Adrenal gland (tissue), 12 donors: ENCODE results near the gene TBC1D22A. TPM values are rescaled to one million over a fixed set of nuclear protein-coding genes. Genes with fewer than 3 reads are reported as not detected.

Source experiments
- DNase-seq, 7 donors: peaks; one replicate each; pipeline ENCODE4 v3.0.0-alpha.2; 2019 to 2020
- H3K27ac ChIP-seq, 5 donors: fragments of 200-600 bp; sonication (generic) in 4 of 5; 1 replicate in 3 of 5; 2 replicates in 2 of 5; pipeline versions ENCODE4 v1.5.1 to v1.8.0; 2016 to 2020; ENCODE audit warnings: mild to moderate bottlenecking in 1 of 5
- H3K27me3 ChIP-seq: fragments of 200-600 bp; 2 replicates; pipeline ENCODE4 v1.8.0; 2021
- H3K36me3 ChIP-seq, 2 donors: fragments of 200-600 bp; replicated peaks in 1 of 2; 1 replicate in 1 of 2; 2 replicates in 1 of 2; pipeline versions ENCODE4 v1.5.1 to v1.8.0; 2018 to 2022
- H3K4me1 ChIP-seq, 2 donors: fragments of 200-600 bp; replicated peaks in 1 of 2; 1 replicate in 1 of 2; 2 replicates in 1 of 2; pipeline versions ENCODE4 v1.5.1 to v1.8.0; 2018 to 2021
- H3K4me3 ChIP-seq, 4 donors: fragments of 200-600 bp; sonication (generic) in 3 of 4; one replicate each; pipeline ENCODE4 v1.5.1; 2016 to 2018
- H3K9me3 ChIP-seq, 3 donors: fragments of 200-600 bp; sonication (generic) in 1 of 3; replicated peaks in 1 of 3; 1 replicate in 2 of 3; 2 replicates in 1 of 3; pipeline versions ENCODE4 v1.5.1 to v1.8.0; 2016 to 2021
- POLR2A ChIP-seq, 2 donors: fragments of 450-650 bp; IDR thresholded peaks; one replicate each; pipeline ENCODE4 v1.6.1; 2017; ENCODE audit warnings: antibody characterized with exemption in 2 of 2, mild to moderate bottlenecking in 2 of 2, moderate library complexity in 1 of 2
- WGBS, 4 donors: extraction: QIAGEN DNeasy Blood & Tissue Kit in 2 of 4; methylation state at CpG; one replicate each; pipeline versions ENCODE4 v1.1.5 to v1.1.7; 2013 to 2017; 5-methylcytosine and 5-hydroxymethylcytosine counted together
- intact Hi-C, 2 donors: fragments of 100-400 bp; cut with DNase I; formaldehyde crosslinking; loops; one replicate each; pipeline versions ENCODE4 v1.14.1 to v1.15.0; 2022 to 2023
- polyA plus RNA-seq, 3 donors: library from polyadenylated mRNA; stranded (reverse); fragments of 200-250 nt in 2 of 3; fragments of 350-450 nt in 1 of 3; fragmentation: Illumina TruSeq in 1 of 3; extraction: RNeasy Lipid Tissue Mini Kit (QIAGEN cat#74804) in 1 of 3; gene quantifications; one replicate each; pipeline ENCODE4 v1.2.3, GENCODE V29; 2013 to 2014
- total RNA-seq, 9 donors: library from RNA; depleted of rRNA in 4 of 9; stranded (reverse); fragments of >200 nt in 4 of 9; fragments of 120-200 nt in 1 of 9; fragmentation: NEBNext Ultra II Directional in 1 of 9; extraction: Animal tissue kit (Norgen Biotek cat#: 25700) in 1 of 9; gene quantifications; one replicate each; pipeline versions ENCODE4 v1.1.0 to v1.2.4, GENCODE V29; 2013 to 2023
- TF ChIP-seq, protein P1 (sequence below), 6 experiments: fragments of 450-650 bp in 4 of 6; fragments of 200-600 bp in 2 of 6; sonication (generic) in 1 of 6; IDR thresholded peaks; 1 replicate in 5 of 6; 2 replicates in 1 of 6; pipeline versions ENCODE4 v1.5.1 to v1.8.0; 2016 to 2021; ENCODE audit warnings: antibody characterized with exemption in 6 of 6, mild to moderate bottlenecking in 2 of 6, moderate library complexity in 1 of 6
- donor health status: healthy with polysubstance abuse.
- donor health status: Bipolar disorder and iron deficiency.
- donor health status: DM: yes; HTN: yes; CAD: no.
- donor health status: DM: no; HTN: no; CAD: no.
- donor health status: DM: no; HTN: no; CAD: no.
- donor health status: DM: yes; HTN: yes; CAD: no.

TBC1D22A gene
- total and polyA plus RNA-seq, 12 donors = 11.5 to 44.2 (median 28.1) TPM

- H3K27me3 ChIP-seq = no peaks in the 10 kb centered on the region
- WGBS, 4 donors = 92 to 98% (median 96%) methylated on average over 17 of the region's 17 CpGs
- intact Hi-C loops = no loop called here
- no peaks in the 10 kb centered on the region for H3K9me3 ChIP-seq
- H3K4me3 ChIP-seq = no peak overlapping the region
- TF ChIP-seq POLR2A (IDR thresholded peaks at IDR 0.05) = no peak
- TF ChIP-seq, protein P1, sequence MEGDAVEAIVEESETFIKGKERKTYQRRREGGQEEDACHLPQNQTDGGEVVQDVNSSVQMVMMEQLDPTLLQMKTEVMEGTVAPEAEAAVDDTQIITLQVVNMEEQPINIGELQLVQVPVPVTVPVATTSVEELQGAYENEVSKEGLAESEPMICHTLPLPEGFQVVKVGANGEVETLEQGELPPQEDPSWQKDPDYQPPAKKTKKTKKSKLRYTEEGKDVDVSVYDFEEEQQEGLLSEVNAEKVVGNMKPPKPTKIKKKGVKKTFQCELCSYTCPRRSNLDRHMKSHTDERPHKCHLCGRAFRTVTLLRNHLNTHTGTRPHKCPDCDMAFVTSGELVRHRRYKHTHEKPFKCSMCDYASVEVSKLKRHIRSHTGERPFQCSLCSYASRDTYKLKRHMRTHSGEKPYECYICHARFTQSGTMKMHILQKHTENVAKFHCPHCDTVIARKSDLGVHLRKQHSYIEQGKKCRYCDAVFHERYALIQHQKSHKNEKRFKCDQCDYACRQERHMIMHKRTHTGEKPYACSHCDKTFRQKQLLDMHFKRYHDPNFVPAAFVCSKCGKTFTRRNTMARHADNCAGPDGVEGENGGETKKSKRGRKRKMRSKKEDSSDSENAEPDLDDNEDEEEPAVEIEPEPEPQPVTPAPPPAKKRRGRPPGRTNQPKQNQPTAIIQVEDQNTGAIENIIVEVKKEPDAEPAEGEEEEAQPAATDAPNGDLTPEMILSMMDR (IDR thresholded peaks at IDR 0.05) = no peak
- peak in 1 of 7 donors; percentile 49 for DNase-seq
- H3K4me1 ChIP-seq = peaks cover 5 to 16% of the 10 kb centered on the region in 2 donors
- peak overlapping the region in 1 of 5 donors; percentile 68 for H3K27ac ChIP-seq
- H3K36me3 ChIP-seq = peaks cover 0 to 3% of the 10 kb centered on the region in 2 donors
Observed at GRCh38 chr22:46972256-46972655, 209.8 kb downstream of the TBC1D22A start.

GRCh38 chr22:46972901-46973831 is 210.7 kb downstream of the TBC1D22A start:
- peak in 1 of 7 donors; percentile 50 for DNase-seq
- 93 to 97% (median 95%) methylated on average over 30 to 32 of the region's 32 CpGs for WGBS, 4 donors
- Histone ChIP-seq H3K4me1 (peaks cover 5 to 16% of the 10 kb centered on the region in 2 donors), H3K9me3 (no peaks in the 10 kb centered on the region), H3K27me3 (no peaks in the 10 kb centered on the region), H3K4me3 (no peak overlapping the region), H3K36me3 (peaks cover 0 to 3% of the 10 kb centered on the region in 2 donors), H3K27ac (no peak overlapping the region)
- intact Hi-C loops = no loop called here
- TF ChIP-seq POLR2A (IDR thresholded peaks at IDR 0.05) = no peak
- TF ChIP-seq, protein P1 (IDR thresholded peaks at IDR 0.05) = no peak

DNA sequence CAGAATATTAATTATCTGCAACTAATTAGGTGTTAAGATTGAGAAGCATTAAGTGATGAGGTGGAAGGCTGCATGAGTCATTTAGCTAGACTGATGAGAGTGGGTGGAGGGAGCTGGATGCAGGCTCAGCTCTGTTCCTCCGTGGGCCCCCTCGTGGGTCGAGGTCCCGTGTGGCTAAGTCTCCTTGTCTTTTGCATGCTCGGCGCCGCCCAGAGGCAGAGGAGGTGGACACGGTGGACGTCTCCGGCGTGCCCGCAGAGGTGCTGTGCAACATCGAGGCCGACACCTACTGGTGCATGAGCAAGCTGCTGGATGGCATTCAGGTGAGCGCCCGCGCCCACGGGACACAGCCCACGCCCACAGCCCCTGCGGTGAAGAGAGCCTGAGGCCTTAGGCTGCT is 211.6 kb downstream of the TBC1D22A start:
- peaks cover 5 to 16% of the 10 kb centered on the region in 2 donors for H3K4me1 ChIP-seq
- no peaks in the 10 kb centered on the region for H3K9me3 ChIP-seq
- peak in 1 of 7 donors; percentile 51 for DNase-seq
- H3K36me3 ChIP-seq = peaks cover 0 to 3% of the 10 kb centered on the region in 2 donors
- H3K27ac ChIP-seq = no peak overlapping the region
- H3K27me3 ChIP-seq = no peaks in the 10 kb centered on the region
- no peak for TF ChIP-seq POLR2A (IDR thresholded peaks at IDR 0.05)
- TF ChIP-seq, protein P1 (IDR thresholded peaks at IDR 0.05) = no peak
- WGBS, 4 donors = 86 to 93% (median 90%) methylated on average over 5 to 20 of the region's 20 CpGs
- intact Hi-C loops = no loop called here
- H3K4me3 ChIP-seq = no peak overlapping the region

- 94 to 96% (median 95%) methylated on average over 17 to 24 of the region's 24 CpGs for WGBS, 4 donors
- peaks cover 5 to 16% of the 10 kb centered on the region in 2 donors for H3K4me1 ChIP-seq
Observed at GRCh38 chr22:46974631-46975585, 212.5 kb downstream of the TBC1D22A start.

More at GRCh38 chr22:46974631-46975585, 212.5 kb downstream of the TBC1D22A start:
- Histone ChIP-seq H3K36me3 (peaks cover 0 to 3% of the 10 kb centered on the region in 2 donors), H3K9me3 (no peaks in the 10 kb centered on the region), H3K4me3 (no peak overlapping the region), H3K27ac (no peak overlapping the region), H3K27me3 (no peaks in the 10 kb centered on the region)
- TF ChIP-seq, protein P1 (IDR thresholded peaks at IDR 0.05) = no peak
- TF ChIP-seq POLR2A (IDR thresholded peaks at IDR 0.05) = no peak
- intact Hi-C loops = no loop called here
- peak in 2 of 7 donors; percentile 14 to 42 for DNase-seq
